ENCODE measurements around the gene KLHL3.

KLHL3 gene

GRCh38 chr5:137743031-137743640 lies 7.2 kb upstream of the KLHL3 start:
- no peak overlapping the region for H3K9ac ChIP-seq (ENCODE audit: low read depth, low read length, poor library complexity)
- no peaks in the 10 kb centered on the region for H3K36me3 ChIP-seq (replicated peaks in 1 of 2; ENCODE audit: control insufficient read depth in 2 of 2, insufficient read depth in 2 of 2, low read length in 2 of 2)
- no CpG with 5 or more reads among the region's 4 CpGs for WGBS, 2 donors (ENCODE audit: extremely low coverage in 2 of 2, insufficient read length in 2 of 2, insufficient replicate concordance in 1 of 2)
- peak; percentile 64 for DNase-seq (ENCODE audit: low spot score)
- H3K4me2 ChIP-seq (ENCODE audit: insufficient read depth, low read length, poor library complexity, severe bottlenecking): no peak overlapping the region
- no peak overlapping the region for H3K4ac ChIP-seq (ENCODE audit: low read length)
- H3K14ac ChIP-seq (ENCODE audit: low read length): no peak overlapping the region
- no peaks in the 10 kb centered on the region for H3K27me3 ChIP-seq (ENCODE audit: control insufficient read depth in 3 of 3, insufficient read depth in 3 of 3, low read depth in 1 of 3, low read length in 3 of 3)
- no peak overlapping the region for H2BK12ac ChIP-seq (ENCODE audit: low read length)
- H2BK120ac ChIP-seq (ENCODE audit: low read depth, low read length): no peak overlapping the region
- no peak overlapping the region for H4K91ac ChIP-seq (ENCODE audit: low read depth, low read length, poor library complexity)
- H3K4me1 ChIP-seq (ENCODE audit: control insufficient read depth in 2 of 2, insufficient read depth in 1 of 2, low read depth in 1 of 2, low read length in 2 of 2): no peaks in the 10 kb centered on the region
- no peaks in the 10 kb centered on the region for H3K9me3 ChIP-seq (replicated peaks in 1 of 2; ENCODE audit: control insufficient read depth in 2 of 2, insufficient read depth in 1 of 2, low read depth in 1 of 2, low read length in 2 of 2)
- H3K18ac ChIP-seq (ENCODE audit: low read length): no peak overlapping the region
- no peaks in the 10 kb centered on the region for H3K79me1 ChIP-seq (ENCODE audit: low read depth, low read length)
- no peak overlapping the region for H2BK5ac ChIP-seq (ENCODE audit: low read length)
- no peak overlapping the region for H3K23ac ChIP-seq (ENCODE audit: low read depth, low read length, poor library complexity)
- H3K4me3 ChIP-seq (ENCODE audit: low read length in 2 of 2): no peak overlapping the region
- no peak overlapping the region for H3K27ac ChIP-seq (replicated peaks; ENCODE audit: low read length)
- no peak overlapping the region for H2BK15ac ChIP-seq (ENCODE audit: low read length)
- no peak overlapping the region for H2AK5ac ChIP-seq (ENCODE audit: low read depth, low read length)
- H2AFZ ChIP-seq (ENCODE audit: low read length): no peak overlapping the region
- H4K8ac ChIP-seq (ENCODE audit: low read depth, low read length): no peak overlapping the region

GRCh38 chr5:137741718-137742117 lies 5.8 kb upstream of the KLHL3 start:
- H2AK5ac ChIP-seq (ENCODE audit: low read depth, low read length): no peak overlapping the region
- no peak overlapping the region for H3K27ac ChIP-seq (replicated peaks; ENCODE audit: low read length)
- H3K4me2 ChIP-seq (ENCODE audit: insufficient read depth, low read length, poor library complexity, severe bottlenecking): no peak overlapping the region
- no peak overlapping the region for H3K4me3 ChIP-seq (ENCODE audit: low read length in 2 of 2)
- DNase-seq (ENCODE audit: low spot score): no peak
- no peaks in the 10 kb centered on the region for H3K9me3 ChIP-seq (replicated peaks in 1 of 2; ENCODE audit: control insufficient read depth in 2 of 2, insufficient read depth in 1 of 2, low read depth in 1 of 2, low read length in 2 of 2)
- H3K9ac ChIP-seq (ENCODE audit: low read depth, low read length, poor library complexity): no peak overlapping the region
- H3K36me3 ChIP-seq (replicated peaks in 1 of 2; ENCODE audit: control insufficient read depth in 2 of 2, insufficient read depth in 2 of 2, low read length in 2 of 2): no peaks in the 10 kb centered on the region
- H2AFZ ChIP-seq (ENCODE audit: low read length): no peak overlapping the region
- no peak overlapping the region for H2BK15ac ChIP-seq (ENCODE audit: low read length)
- no peak overlapping the region for H2BK5ac ChIP-seq (ENCODE audit: low read length)
- peaks cover 0 to 6% (median 0%) of the 10 kb centered on the region in 3 experiments for H3K27me3 ChIP-seq (ENCODE audit: control insufficient read depth in 3 of 3, insufficient read depth in 3 of 3, low read depth in 1 of 3, low read length in 3 of 3)
- H3K4ac ChIP-seq (ENCODE audit: low read length): no peak overlapping the region
- H3K14ac ChIP-seq (ENCODE audit: low read length): no peak overlapping the region
- H3K4me1 ChIP-seq (ENCODE audit: control insufficient read depth in 2 of 2, insufficient read depth in 1 of 2, low read depth in 1 of 2, low read length in 2 of 2): no peaks in the 10 kb centered on the region
- H3K23ac ChIP-seq (ENCODE audit: low read depth, low read length, poor library complexity): no peak overlapping the region
- H4K8ac ChIP-seq (ENCODE audit: low read depth, low read length): no peak overlapping the region
- H4K91ac ChIP-seq (ENCODE audit: low read depth, low read length, poor library complexity): no peak overlapping the region
- no peak overlapping the region for H3K18ac ChIP-seq (ENCODE audit: low read length)
- no peaks in the 10 kb centered on the region for H3K79me1 ChIP-seq (ENCODE audit: low read depth, low read length)
- no peak overlapping the region for H2BK12ac ChIP-seq (ENCODE audit: low read length)
- WGBS, 2 donors (ENCODE audit: extremely low coverage in 2 of 2, insufficient read length in 2 of 2, insufficient replicate concordance in 1 of 2): no CpG with 5 or more reads among the region's 8 CpGs
- H2BK120ac ChIP-seq (ENCODE audit: low read depth, low read length): no peak overlapping the region

GRCh38 chr5:137739737-137740136 lies 3.8 kb upstream of the KLHL3 start:
- H2AFZ ChIP-seq (ENCODE audit: low read length): no peak overlapping the region
- H3K27ac ChIP-seq (replicated peaks; ENCODE audit: low read length): no peak overlapping the region
- H3K4me2 ChIP-seq (ENCODE audit: insufficient read depth, low read length, poor library complexity, severe bottlenecking): no peak overlapping the region
- H3K23ac ChIP-seq (ENCODE audit: low read depth, low read length, poor library complexity): no peak overlapping the region
- no peak overlapping the region for H3K9ac ChIP-seq (ENCODE audit: low read depth, low read length, poor library complexity)
- H2BK120ac ChIP-seq (ENCODE audit: low read depth, low read length): no peak overlapping the region
- H3K27me3 ChIP-seq (ENCODE audit: control insufficient read depth in 3 of 3, insufficient read depth in 3 of 3, low read depth in 1 of 3, low read length in 3 of 3): peaks cover 0 to 6% (median 0%) of the 10 kb centered on the region in 3 experiments
- no peak overlapping the region for H2AK5ac ChIP-seq (ENCODE audit: low read depth, low read length)
- no peak overlapping the region for H2BK5ac ChIP-seq (ENCODE audit: low read length)
- H3K4me1 ChIP-seq (ENCODE audit: control insufficient read depth in 2 of 2, insufficient read depth in 1 of 2, low read depth in 1 of 2, low read length in 2 of 2): no peaks in the 10 kb centered on the region
- no peak overlapping the region for H3K4me3 ChIP-seq (ENCODE audit: low read length in 2 of 2)
- no peak overlapping the region for H3K4ac ChIP-seq (ENCODE audit: low read length)
- H3K9me3 ChIP-seq (replicated peaks in 1 of 2; ENCODE audit: control insufficient read depth in 2 of 2, insufficient read depth in 1 of 2, low read depth in 1 of 2, low read length in 2 of 2): no peaks in the 10 kb centered on the region
- H4K91ac ChIP-seq (ENCODE audit: low read depth, low read length, poor library complexity): no peak overlapping the region
- no peaks in the 10 kb centered on the region for H3K79me1 ChIP-seq (ENCODE audit: low read depth, low read length)
- H3K14ac ChIP-seq (ENCODE audit: low read length): no peak overlapping the region
- no peak overlapping the region for H2BK15ac ChIP-seq (ENCODE audit: low read length)
- no peak for DNase-seq (ENCODE audit: low spot score)
- no peak overlapping the region for H2BK12ac ChIP-seq (ENCODE audit: low read length)
- no peak overlapping the region for H4K8ac ChIP-seq (ENCODE audit: low read depth, low read length)
- H3K36me3 ChIP-seq (replicated peaks in 1 of 2; ENCODE audit: control insufficient read depth in 2 of 2, insufficient read depth in 2 of 2, low read length in 2 of 2): no peaks in the 10 kb centered on the region
- no peak overlapping the region for H3K18ac ChIP-seq (ENCODE audit: low read length)
- WGBS, 2 donors (ENCODE audit: extremely low coverage in 2 of 2, insufficient read length in 2 of 2, insufficient replicate concordance in 1 of 2): no CpG with 5 or more reads among the region's 4 CpGs

GRCh38 chr5:137738947-137739346 lies 3.1 kb upstream of the KLHL3 start:
- H3K4me3 ChIP-seq (ENCODE audit: low read length in 2 of 2): no peak overlapping the region
- no peak overlapping the region for H2AK5ac ChIP-seq (ENCODE audit: low read depth, low read length)
- H2BK120ac ChIP-seq (ENCODE audit: low read depth, low read length): no peak overlapping the region
- no peak overlapping the region for H4K8ac ChIP-seq (ENCODE audit: low read depth, low read length)
- no peak overlapping the region for H4K91ac ChIP-seq (ENCODE audit: low read depth, low read length, poor library complexity)
- no peak overlapping the region for H3K23ac ChIP-seq (ENCODE audit: low read depth, low read length, poor library complexity)
- no peak overlapping the region for H3K4me2 ChIP-seq (ENCODE audit: insufficient read depth, low read length, poor library complexity, severe bottlenecking)
- no peaks in the 10 kb centered on the region for H3K9me3 ChIP-seq (replicated peaks in 1 of 2; ENCODE audit: control insufficient read depth in 2 of 2, insufficient read depth in 1 of 2, low read depth in 1 of 2, low read length in 2 of 2)
- H2BK12ac ChIP-seq (ENCODE audit: low read length): no peak overlapping the region
- no peak overlapping the region for H2BK15ac ChIP-seq (ENCODE audit: low read length)
- no peak for DNase-seq (ENCODE audit: low spot score)
- no peak overlapping the region for H3K27ac ChIP-seq (replicated peaks; ENCODE audit: low read length)
- H3K9ac ChIP-seq (ENCODE audit: low read depth, low read length, poor library complexity): no peak overlapping the region
- no peaks in the 10 kb centered on the region for H3K36me3 ChIP-seq (replicated peaks in 1 of 2; ENCODE audit: control insufficient read depth in 2 of 2, insufficient read depth in 2 of 2, low read length in 2 of 2)
- H3K27me3 ChIP-seq (ENCODE audit: control insufficient read depth in 3 of 3, insufficient read depth in 3 of 3, low read depth in 1 of 3, low read length in 3 of 3): peaks cover 0 to 6% (median 0%) of the 10 kb centered on the region in 3 experiments
- H2AFZ ChIP-seq (ENCODE audit: low read length): no peak overlapping the region
- H3K79me1 ChIP-seq (ENCODE audit: low read depth, low read length): no peaks in the 10 kb centered on the region
- H3K14ac ChIP-seq (ENCODE audit: low read length): no peak overlapping the region
- no CpG with 5 or more reads among the region's 3 CpGs for WGBS, 2 donors (ENCODE audit: extremely low coverage in 2 of 2, insufficient read length in 2 of 2, insufficient replicate concordance in 1 of 2)
- H3K4ac ChIP-seq (ENCODE audit: low read length): no peak overlapping the region
- H3K4me1 ChIP-seq (ENCODE audit: control insufficient read depth in 2 of 2, insufficient read depth in 1 of 2, low read depth in 1 of 2, low read length in 2 of 2): peaks cover 5 to 7% of the 10 kb centered on the region in 2 donors
- no peak overlapping the region for H2BK5ac ChIP-seq (ENCODE audit: low read length)
- no peak overlapping the region for H3K18ac ChIP-seq (ENCODE audit: low read length)

Measured in neuronal stem cell (in vitro differentiated cells).